A549 (cell line): ENCODE measurements around the gene KCNIP3.

ENCODE experiments used
- CEBPB ChIP-seq, 2 experiments: fragments of >200 bp in 1 of 2; sonication (Bioruptor Twin) in 1 of 2; formaldehyde crosslinking in 1 of 2; IDR thresholded peaks; 2 replicates each; pipeline ENCODE4 v1.6.1; 2012 to 2016
- CTCF ChIP-seq: fragments of >200 bp; sonication (Bioruptor Twin); formaldehyde crosslinking; IDR thresholded peaks from 3 replicates; pipeline ENCODE4 v1.5.1; 2016
- ESRRA ChIP-seq: fragments of 150-350 bp; IDR thresholded peaks from 2 replicates; pipeline ENCODE4 v1.6.1; 2014; ENCODE audit warnings: mild to moderate bottlenecking, low read length, borderline replicate concordance
- FOSB ChIP-seq: fragments of 250-450 bp; sonication (Bioruptor Pico); IDR thresholded peaks from 2 replicates; pipeline ENCODE4 v1.5.0; 2020; ENCODE audit warnings: mild to moderate bottlenecking, moderate library complexity
- HOXA7 ChIP-seq: fragments of 250-450 bp; sonication (Bioruptor Pico); IDR thresholded peaks from 2 replicates; pipeline ENCODE4 v1.5.0; 2020; ENCODE audit warnings: mild to moderate bottlenecking, moderate library complexity
- JUNB ChIP-seq: fragments of >200 bp; sonication (Bioruptor Twin); formaldehyde crosslinking; IDR thresholded peaks from 2 replicates; pipeline ENCODE4 v1.6.1; 2016
- MYC ChIP-seq: IDR thresholded peaks from 2 replicates; pipeline ENCODE4 v1.6.1; 2012; ENCODE audit warnings: mild to moderate bottlenecking, inconsistent platforms, low read length, improper control_type of control experiment, borderline replicate concordance
- POLR2A ChIP-seq: IDR thresholded peaks from 2 replicates; pipeline ENCODE4 v1.6.1; 2012; ENCODE audit warnings: mild to moderate bottlenecking, low read length
- RAD21 ChIP-seq, 2 experiments: fragments of >200 bp in 1 of 2; sonication (Bioruptor Twin) in 1 of 2; formaldehyde crosslinking in 1 of 2; IDR thresholded peaks in 1 of 2; conservative IDR thresholded peaks in 1 of 2; 2 replicates in 1 of 2; 3 replicates in 1 of 2; pipeline ENCODE4 v1.6.1; 2012 to 2018; ENCODE audit warnings: inconsistent platforms in 1 of 2
- RFX5 ChIP-seq: fragments of 450-650 bp; IDR thresholded peaks from 2 replicates; pipeline ENCODE4 v1.7.1; 2014; ENCODE audit warnings: antibody characterized with exemption, mild to moderate bottlenecking, moderate library complexity
- SMC3 ChIP-seq: fragments of >200 bp; sonication (Bioruptor Twin); formaldehyde crosslinking; IDR thresholded peaks from 3 replicates; pipeline ENCODE4 v1.6.1; 2018; ENCODE audit warnings: inconsistent platforms
- ZFP36 ChIP-seq: fragments of 450-650 bp; IDR thresholded peaks from 2 replicates; pipeline ENCODE4 v1.6.1; 2014; ENCODE audit warnings: borderline replicate concordance; ENCODE audit not compliant: partially characterized antibody

GRCh38 chr2:95279435-95280035, 17.6 kb upstream of the KCNIP3 start:
- TF ChIP-seq JUNB (no peak), CTCF (no peak), CEBPB (IDR thresholded peaks at IDR 0.05) (no peak), POLR2A (no peak), RAD21 (conservative IDR thresholded peaks at IDR 0.05 in 1 of 2, IDR thresholded peaks at IDR 0.05 in 1 of 2) (no peak), SMC3 (no peak), FOSB (CRISPR knock-in tag) (no peak), ZFP36 (no peak), RFX5 (no peak), HOXA7 (no peak), MYC (no peak), ESRRA (no peak)
